Subcutaneous abdominal adipose tissue (tissue), 5 donors: ENCODE measurements around the gene PLCH1.

Experiments used
- H3K27ac ChIP-seq: one replicate; pipeline ENCODE4 v1.7.0; 2013; ENCODE audit warnings: low read depth, mild to moderate bottlenecking, inconsistent platforms, low read length, moderate library complexity
- H3K27me3 ChIP-seq, 5 donors: one replicate each; pipeline ENCODE4 v1.7.0; 2013; ENCODE audit warnings: low read length in 5 of 5, inconsistent platforms in 1 of 5; ENCODE audit not compliant: control insufficient read depth in 5 of 5, insufficient read depth in 4 of 5
- H3K36me3 ChIP-seq, 5 donors: one replicate each; pipeline ENCODE4 v1.7.0; 2013; ENCODE audit warnings: low read length in 5 of 5; ENCODE audit not compliant: control insufficient read depth in 5 of 5, insufficient read depth in 5 of 5
- H3K4me1 ChIP-seq, 5 donors: one replicate each; pipeline ENCODE4 v1.7.0; 2013; ENCODE audit warnings: low read length in 5 of 5, mild to moderate bottlenecking in 3 of 5, moderate library complexity in 1 of 5; ENCODE audit not compliant: control insufficient read depth in 5 of 5, insufficient read depth in 5 of 5
- H3K4me3 ChIP-seq, 5 donors: one replicate each; pipeline ENCODE4 v1.7.0; 2013; ENCODE audit warnings: low read length in 5 of 5, low read depth in 1 of 5
- H3K9ac ChIP-seq, 5 donors: one replicate each; pipeline ENCODE4 v1.7.0; 2013; ENCODE audit warnings: low read length in 5 of 5, mild to moderate bottlenecking in 4 of 5, moderate library complexity in 3 of 5
- H3K9me3 ChIP-seq, 5 donors: one replicate each; pipeline ENCODE4 v1.7.0; 2013; ENCODE audit warnings: low read length in 5 of 5; ENCODE audit not compliant: control insufficient read depth in 5 of 5
- donor health status: healthy.
- donor health status: healthy.
- donor health status: healthy.
- donor health status: healthy.
- donor health status: healthy.

PLCH1 gene

DNA sequence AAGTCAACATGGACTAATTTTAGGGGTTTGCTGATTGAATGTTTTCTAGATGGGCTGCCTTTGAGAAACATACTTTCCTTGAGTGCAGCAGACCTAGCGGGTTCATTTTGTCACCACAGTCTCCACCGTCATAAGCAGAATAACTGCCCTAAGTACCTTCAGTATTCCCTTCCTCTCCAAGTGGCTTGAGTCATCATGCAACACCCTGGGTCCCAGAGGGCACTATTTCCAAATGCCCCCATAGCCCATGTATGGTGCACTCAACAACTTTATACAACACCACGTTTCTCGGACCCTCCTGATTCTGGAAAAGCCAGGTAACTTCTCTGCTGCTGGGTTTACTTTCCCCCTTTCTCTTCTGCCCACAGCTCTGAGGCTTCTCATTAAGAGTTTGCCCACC lies 300.1 kb downstream of the PLCH1 start:
- Histone ChIP-seq H3K4me1 (no peaks in the 10 kb centered on the region), H3K27ac (no peak overlapping the region), H3K36me3 (no peaks in the 10 kb centered on the region), H3K9ac (no peak overlapping the region), H3K9me3 (no peaks in the 10 kb centered on the region), H3K27me3 (no peaks in the 10 kb centered on the region), H3K4me3 (no peak overlapping the region)

GRCh38 chr3:155443815-155444214 lies 301.1 kb downstream of the PLCH1 start:
- Histone ChIP-seq H3K9ac (no peak overlapping the region), H3K27ac (no peak overlapping the region), H3K27me3 (no peaks in the 10 kb centered on the region), H3K4me3 (no peak overlapping the region), H3K9me3 (no peaks in the 10 kb centered on the region), H3K4me1 (no peaks in the 10 kb centered on the region), H3K36me3 (no peaks in the 10 kb centered on the region)

DNA sequence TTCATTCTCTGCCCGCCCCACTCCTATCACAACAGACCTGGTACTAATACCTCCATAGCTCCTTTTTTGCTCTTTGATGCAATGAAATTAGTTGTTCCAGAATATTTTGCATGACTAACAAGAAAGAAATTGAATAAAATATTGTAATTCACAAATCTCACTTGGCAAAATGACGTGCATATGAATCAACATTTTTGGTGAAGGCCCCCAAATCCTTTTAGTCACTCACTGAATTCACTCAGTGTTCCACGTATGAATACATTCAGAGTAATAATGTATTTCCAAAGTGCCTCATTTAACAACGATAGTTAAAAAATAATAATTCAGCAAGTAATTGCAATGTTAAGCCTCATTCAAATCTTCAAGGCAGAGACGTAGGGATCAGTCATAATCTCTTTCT lies 302.8 kb downstream of the PLCH1 start:
- H3K9me3 ChIP-seq: no peaks in the 10 kb centered on the region
- H3K9ac ChIP-seq: no peak overlapping the region
- H3K27ac ChIP-seq: no peak overlapping the region
- H3K27me3 ChIP-seq: no peaks in the 10 kb centered on the region
- no peak overlapping the region for H3K4me3 ChIP-seq
- H3K36me3 ChIP-seq: no peaks in the 10 kb centered on the region
- no peaks in the 10 kb centered on the region for H3K4me1 ChIP-seq

- Histone ChIP-seq H3K36me3 (no peaks in the 10 kb centered on the region), H3K27ac (no peak overlapping the region), H3K9me3 (no peaks in the 10 kb centered on the region), H3K4me1 (no peaks in the 10 kb centered on the region), H3K9ac (no peak overlapping the region), H3K4me3 (no peak overlapping the region), H3K27me3 (no peaks in the 10 kb centered on the region)
These were observed 303.4 kb downstream of the PLCH1 start for GRCh38 chr3:155441506-155441905.

- no peaks in the 10 kb centered on the region for H3K9me3 ChIP-seq
- H3K27ac ChIP-seq: no peak overlapping the region
- no peak overlapping the region for H3K4me3 ChIP-seq
- H3K36me3 ChIP-seq: no peaks in the 10 kb centered on the region
- no peaks in the 10 kb centered on the region for H3K4me1 ChIP-seq
- H3K27me3 ChIP-seq: no peaks in the 10 kb centered on the region
- no peak overlapping the region for H3K9ac ChIP-seq
These were observed 303.8 kb downstream of the PLCH1 start for GRCh38 chr3:155441026-155441425.

- Histone ChIP-seq H3K9ac (no peak overlapping the region), H3K27me3 (no peaks in the 10 kb centered on the region), H3K9me3 (no peaks in the 10 kb centered on the region), H3K36me3 (no peaks in the 10 kb centered on the region), H3K4me1 (no peaks in the 10 kb centered on the region), H3K4me3 (no peak overlapping the region), H3K27ac (no peak overlapping the region)
These were observed 309.1 kb downstream of the PLCH1 start for GRCh38 chr3:155435821-155436220.

DNA sequence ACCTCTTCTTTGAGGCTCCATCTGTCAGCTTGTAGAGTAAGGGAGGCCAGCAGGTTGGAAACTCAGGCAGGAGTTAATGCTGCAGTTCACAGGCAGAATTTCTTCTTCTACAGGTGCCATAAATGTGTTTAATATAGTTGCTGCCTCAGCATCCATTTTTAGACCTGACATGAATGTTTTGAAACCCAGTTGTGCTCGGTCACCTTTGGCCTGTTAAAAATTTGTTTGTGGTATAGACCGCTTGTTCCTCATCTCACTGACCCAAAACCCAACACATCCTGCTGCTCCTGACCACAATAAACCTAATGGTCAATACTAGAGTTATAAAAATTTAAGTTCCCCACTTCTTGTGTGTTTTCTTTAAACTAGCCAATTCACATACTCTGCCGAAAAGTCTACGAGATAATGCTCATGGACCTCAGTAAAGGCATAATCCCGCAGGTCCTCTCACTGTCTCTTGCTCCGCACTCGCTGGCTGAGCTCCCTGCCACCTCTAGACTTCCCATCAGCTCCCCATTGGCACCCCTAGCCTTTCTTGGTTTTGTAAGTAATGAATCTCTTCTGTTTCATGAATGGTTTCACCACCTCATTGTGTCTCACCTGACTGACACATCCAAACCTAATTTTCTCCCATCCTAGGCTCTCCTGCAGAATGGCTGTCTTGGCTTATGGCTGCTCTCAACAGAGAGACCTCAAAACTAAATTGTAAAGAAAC lies 312.9 kb downstream of the PLCH1 start:
- Histone ChIP-seq H3K27me3 (no peaks in the 10 kb centered on the region), H3K9me3 (peaks cover 4 to 25% (median 21%) of the 10 kb centered on the region in 5 donors), H3K9ac (no peak overlapping the region), H3K4me1 (no peaks in the 10 kb centered on the region), H3K36me3 (no peaks in the 10 kb centered on the region), H3K27ac (no peak overlapping the region), H3K4me3 (no peak overlapping the region)

GRCh38 chr3:155428563-155428962 lies 316.3 kb downstream of the PLCH1 start:
- no peak overlapping the region for H3K9ac ChIP-seq
- H3K9me3 ChIP-seq: peaks cover 4 to 40% (median 31%) of the 10 kb centered on the region in 5 donors
- no peak overlapping the region for H3K27ac ChIP-seq
- H3K27me3 ChIP-seq: no peaks in the 10 kb centered on the region
- no peaks in the 10 kb centered on the region for H3K4me1 ChIP-seq
- H3K36me3 ChIP-seq: no peaks in the 10 kb centered on the region
- no peak overlapping the region for H3K4me3 ChIP-seq

DNA sequence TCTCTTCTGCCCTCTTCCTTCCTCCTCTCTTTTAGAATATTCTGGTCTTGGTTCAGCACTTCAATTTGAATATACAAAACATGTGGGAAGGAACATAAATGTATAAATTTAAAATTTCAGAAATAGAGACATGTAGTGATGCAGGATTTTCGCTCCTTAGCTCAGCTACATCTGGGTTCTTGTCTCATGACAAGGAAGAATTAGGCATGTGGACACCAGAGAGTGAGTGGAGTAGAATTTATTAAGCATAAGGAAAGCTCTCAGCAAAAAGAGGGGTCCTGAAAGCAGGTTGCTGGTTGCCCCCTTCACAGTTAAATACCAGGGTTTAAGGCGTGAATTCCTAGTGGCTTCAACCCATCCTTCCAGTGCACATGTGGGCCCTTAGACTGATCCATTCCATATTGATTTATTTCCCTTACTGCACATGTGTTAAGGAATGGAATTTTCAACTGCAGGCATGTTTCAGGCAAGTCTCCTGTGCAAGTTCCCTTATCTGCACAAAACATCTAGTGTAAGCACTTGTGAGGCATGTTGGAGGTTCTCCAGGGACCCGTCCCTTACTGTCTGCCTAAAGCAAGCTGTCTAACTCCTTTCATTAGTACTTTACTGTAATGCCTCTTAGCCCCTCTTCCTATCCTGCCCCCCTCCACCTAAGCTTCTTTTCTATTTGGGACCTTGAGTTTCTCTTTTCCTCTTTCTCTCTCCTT lies 318.2 kb downstream of the PLCH1 start:
- Histone ChIP-seq H3K27ac (no peak overlapping the region), H3K27me3 (no peaks in the 10 kb centered on the region), H3K9ac (no peak overlapping the region), H3K9me3 (peaks cover 4 to 40% (median 31%) of the 10 kb centered on the region in 5 donors), H3K4me3 (peak overlapping the region in 1 of 5 donors; percentile 17), H3K36me3 (no peaks in the 10 kb centered on the region), H3K4me1 (no peaks in the 10 kb centered on the region)

DNA sequence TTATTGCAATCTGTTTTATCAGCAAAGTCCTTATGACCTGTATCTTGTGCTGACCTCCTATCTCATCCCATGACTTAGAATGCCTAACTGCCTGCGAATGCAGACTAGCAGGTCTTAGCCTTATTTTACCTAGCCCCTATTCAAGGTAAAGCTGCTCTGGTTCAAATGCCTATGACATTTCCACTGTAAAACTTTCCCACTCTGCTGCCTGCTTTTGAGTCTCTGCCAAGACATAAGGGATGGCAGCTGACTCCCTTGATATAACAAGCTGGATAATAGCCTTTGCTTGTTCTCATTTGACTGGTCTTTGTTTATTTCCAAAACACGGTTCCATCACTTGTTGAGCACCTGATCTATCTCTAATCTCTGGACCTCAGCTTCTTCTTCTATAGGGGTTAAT lies 319.5 kb downstream of the PLCH1 start:
- H3K9ac ChIP-seq: no peak overlapping the region

More for the DNA sequence above, 319.5 kb downstream of the PLCH1 start:
- Histone ChIP-seq H3K36me3 (no peaks in the 10 kb centered on the region), H3K27me3 (no peaks in the 10 kb centered on the region), H3K9me3 (peaks cover 4 to 40% (median 31%) of the 10 kb centered on the region in 5 donors), H3K4me3 (no peak overlapping the region), H3K27ac (no peak overlapping the region), H3K4me1 (no peaks in the 10 kb centered on the region)
